C4-2B (cell line): Measurements from ENCODE around the gene NOXRED1.

Experiments used
- CTCF ChIP-seq: fragments of 450-650 bp; conservative IDR thresholded peaks from 2 replicates; pipeline ENCODE4 v1.5.1; 2017; ENCODE audit warnings: mild to moderate bottlenecking
- ZFX ChIP-seq: fragments of 450-650 bp; IDR thresholded peaks from 2 replicates; pipeline ENCODE4 v1.6.1; 2017

- TF ChIP-seq CTCF (no peak), ZFX (no peak)
Observed at GRCh38 chr14:77455966-77456640, 32.8 kb upstream of the NOXRED1 start.
